SK-N-SH treated with all-trans-retinoic acid at 6 μM for 48 hours (cell line): ENCODE data around the gene THSD7A.

Source experiments
- ATAC-seq: fragments of 200-7000 bp; cut with Tn5 transposase; 3 replicates; pipeline ENCODE4 v1.9.1; 2020; ENCODE audit warnings: mild to moderate bottlenecking, moderate library complexity
- ARNTL ChIP-seq: fragments of 450-650 bp; formaldehyde crosslinking; IDR thresholded peaks from 2 replicates; pipeline ENCODE4 v1.5.0; 2020; ENCODE audit warnings: low read depth, mild to moderate bottlenecking, moderate library complexity, borderline replicate concordance
- BACH2 ChIP-seq: fragments of 250-450 bp; sonication (Bioruptor Pico); IDR thresholded peaks from 2 replicates; pipeline ENCODE4 v1.9.0; 2021; ENCODE audit warnings: mild to moderate bottlenecking, borderline replicate concordance
- CREB5 ChIP-seq: fragments of 250-450 bp; sonication (Bioruptor Pico); IDR thresholded peaks from 2 replicates; pipeline ENCODE4 v1.5.1; 2020; ENCODE audit warnings: low read depth, mild to moderate bottlenecking, moderate library complexity
- CSDC2 ChIP-seq: fragments of 250-450 bp; sonication (Bioruptor Pico); IDR thresholded peaks from 2 replicates; pipeline ENCODE4 v1.5.0; 2020; ENCODE audit warnings: mild to moderate bottlenecking, moderate library complexity
- CSRNP3 ChIP-seq: fragments of 250-450 bp; sonication (Bioruptor Pico); IDR thresholded peaks from 2 replicates; pipeline ENCODE4 v1.5.1; 2021; ENCODE audit warnings: mild to moderate bottlenecking, moderate library complexity
- ESRRG ChIP-seq: fragments of 250-450 bp; sonication (Bioruptor Pico); IDR thresholded peaks from 2 replicates; pipeline ENCODE4 v1.6.1; 2021; ENCODE audit warnings: mild to moderate bottlenecking
- GLIS3 ChIP-seq: fragments of 250-450 bp; sonication (Bioruptor Pico); IDR thresholded peaks from 2 replicates; pipeline ENCODE4 v1.5.0; 2020; ENCODE audit warnings: mild to moderate bottlenecking, moderate library complexity
- ISL1 ChIP-seq: fragments of 250-450 bp; sonication (Bioruptor Pico); IDR thresholded peaks from 2 replicates; pipeline ENCODE4 v2.1.2; 2022; ENCODE audit warnings: mild to moderate bottlenecking, moderate library complexity
- OSR1 ChIP-seq: fragments of 250-450 bp; sonication (Bioruptor Pico); IDR thresholded peaks from 2 replicates; pipeline ENCODE4 v1.8.0; 2022; ENCODE audit warnings: moderate library complexity, mild to moderate bottlenecking, inconsistent platforms
- PATZ1 ChIP-seq: fragments of 250-450 bp; sonication (Bioruptor Pico); IDR thresholded peaks from 2 replicates; pipeline ENCODE4 v1.8.0; 2020; ENCODE audit warnings: mild to moderate bottlenecking, moderate library complexity, borderline replicate concordance
- RARB ChIP-seq: fragments of 250-450 bp; sonication (Bioruptor Pico); IDR thresholded peaks from 2 replicates; pipeline ENCODE4 v1.8.0; 2021; ENCODE audit warnings: mild to moderate bottlenecking, moderate library complexity
- SNAI2 ChIP-seq: fragments of 250-450 bp; sonication (Bioruptor Pico); IDR thresholded peaks from 2 replicates; pipeline ENCODE4 v1.5.0; 2020; ENCODE audit warnings: mild to moderate bottlenecking, moderate library complexity
- TCF4 ChIP-seq: fragments of 250-450 bp; sonication (Bioruptor Pico); IDR thresholded peaks from 2 replicates; pipeline ENCODE4 v1.8.0; 2021; ENCODE audit warnings: mild to moderate bottlenecking, moderate library complexity, borderline replicate concordance
- TSHZ2 ChIP-seq: fragments of 250-450 bp; sonication (Bioruptor Pico); IDR thresholded peaks from 2 replicates; pipeline ENCODE4 v1.5.0; 2020; ENCODE audit warnings: mild to moderate bottlenecking, moderate library complexity
- ZC3H10 ChIP-seq: fragments of 250-450 bp; sonication (Bioruptor Pico); IDR thresholded peaks from 2 replicates; pipeline ENCODE4 v1.5.1; 2021; ENCODE audit warnings: mild to moderate bottlenecking, moderate library complexity
- ZFP3 ChIP-seq: fragments of 250-450 bp; sonication (Bioruptor Pico); IDR thresholded peaks from 2 replicates; pipeline ENCODE4 v1.5.0; 2020; ENCODE audit warnings: mild to moderate bottlenecking, moderate library complexity
- ZFP30 ChIP-seq: fragments of 450-650 bp; formaldehyde crosslinking; IDR thresholded peaks from 2 replicates; pipeline ENCODE4 v1.5.0; 2022; ENCODE audit warnings: mild to moderate bottlenecking, moderate library complexity
- ZNF565 ChIP-seq: fragments of 450-650 bp; formaldehyde crosslinking; conservative IDR thresholded peaks from 2 replicates; pipeline ENCODE4 v1.5.0; 2020; ENCODE audit warnings: low read depth, mild to moderate bottlenecking, moderate library complexity
- ZNF70 ChIP-seq: fragments of 450-650 bp; formaldehyde crosslinking; IDR thresholded peaks from 2 replicates; pipeline ENCODE4 v1.5.0; 2020; ENCODE audit warnings: mild to moderate bottlenecking, moderate library complexity
- ZNF8 ChIP-seq: fragments of 450-650 bp; formaldehyde crosslinking; IDR thresholded peaks from 2 replicates; pipeline ENCODE4 v1.5.0; 2020; ENCODE audit warnings: mild to moderate bottlenecking, moderate library complexity

THSD7A gene

GRCh38 chr7:11466517-11467105 is 365.4 kb downstream of the THSD7A start:
- TF ChIP-seq ZFP30 (CRISPR knock-in tag): no peak
- no peak for TF ChIP-seq ZNF70
- TF ChIP-seq CSRNP3 (CRISPR knock-in tag): no peak
- TF ChIP-seq GLIS3 (CRISPR knock-in tag): no peak
- no peak for TF ChIP-seq ZNF565
- TF ChIP-seq RARB (CRISPR knock-in tag): no peak
- TF ChIP-seq BACH2 (CRISPR knock-in tag): no peak
- TF ChIP-seq ZC3H10 (CRISPR knock-in tag): no peak
- TF ChIP-seq SNAI2 (CRISPR knock-in tag): no peak
- TF ChIP-seq TSHZ2 (CRISPR knock-in tag): no peak
- no peak for TF ChIP-seq ISL1 (CRISPR knock-in tag)
- no peak for TF ChIP-seq CREB5 (CRISPR knock-in tag)
- ATAC-seq: no peak

- no peak for ATAC-seq
- TF ChIP-seq ZC3H10 (CRISPR knock-in tag) (no peak), ISL1 (CRISPR knock-in tag) (no peak), GLIS3 (CRISPR knock-in tag) (no peak), ZNF565 (no peak), BACH2 (CRISPR knock-in tag) (no peak), CSDC2 (CRISPR knock-in tag) (no peak)
Observed at GRCh38 chr7:11464624-11465023, 367.4 kb downstream of the THSD7A start.

GRCh38 chr7:11461946-11462345 is 370.1 kb downstream of the THSD7A start:
- ATAC-seq: no peak
- TF ChIP-seq ZNF565: no peak
- TF ChIP-seq ZFP3 (CRISPR knock-in tag): no peak
- no peak for TF ChIP-seq ZFP30 (CRISPR knock-in tag)
- no peak for TF ChIP-seq SNAI2 (CRISPR knock-in tag)
- TF ChIP-seq ZC3H10 (CRISPR knock-in tag): no peak
- TF ChIP-seq TCF4 (CRISPR knock-in tag): no peak
- TF ChIP-seq ARNTL (CRISPR knock-in tag): no peak
- TF ChIP-seq ZNF70: no peak
- no peak for TF ChIP-seq ZNF8 (CRISPR knock-in tag)
- TF ChIP-seq BACH2 (CRISPR knock-in tag): no peak
- TF ChIP-seq CREB5 (CRISPR knock-in tag): no peak

- no peak for ATAC-seq
- TF ChIP-seq ESRRG (CRISPR knock-in tag) (no peak), ZNF70 (no peak), PATZ1 (CRISPR knock-in tag) (no peak), OSR1 (no peak), TCF4 (CRISPR knock-in tag) (no peak)
- TF ChIP-seq, all 23 proteins: peak for 0
Observed at GRCh38 chr7:11458736-11459483, 373.1 kb downstream of the THSD7A start.
